Loucy (cell line): Measurements from ENCODE around the gene VAV2.

Source experiments
- H2AFZ ChIP-seq: fragments of 200-600 bp; sonication (generic); 2 replicates; pipeline ENCODE4 v1.6.0; 2016; ENCODE audit warnings: antibody characterized with exemption, mild to moderate bottlenecking, low read length, moderate library complexity
- H3F3A ChIP-seq: fragments of 200-600 bp; 2 replicates; pipeline ENCODE4 v1.6.0; 2016; ENCODE audit warnings: antibody characterized with exemption, low read depth, mild to moderate bottlenecking
- H3K27me3 ChIP-seq: fragments of 200-600 bp; sonication (generic); 2 replicates; pipeline ENCODE4 v1.6.1; 2014; ENCODE audit warnings: low read length, mild to moderate bottlenecking; ENCODE audit not compliant: insufficient read depth, poor library complexity, severe bottlenecking
- H3K36me3 ChIP-seq: fragments of 200-600 bp; sonication (generic); 2 replicates; pipeline ENCODE4 v1.6.1; 2016; ENCODE audit warnings: low read length; ENCODE audit not compliant: insufficient read depth
- H3K4me1 ChIP-seq: fragments of 200-600 bp; sonication (generic); 2 replicates; pipeline ENCODE4 v1.5.1; 2014; ENCODE audit warnings: low read length, mild to moderate bottlenecking; ENCODE audit not compliant: insufficient read depth, poor library complexity, severe bottlenecking
- H3K4me2 ChIP-seq: fragments of 200-600 bp; sonication (generic); 2 replicates; pipeline ENCODE4 v1.6.0; 2014; ENCODE audit warnings: antibody characterized with exemption, low read length, low read depth, mild to moderate bottlenecking; ENCODE audit not compliant: poor library complexity, severe bottlenecking
- H3K4me3 ChIP-seq: fragments of 200-600 bp; sonication (generic); 2 replicates; pipeline ENCODE4 v1.5.1; 2014; ENCODE audit warnings: low read length, mild to moderate bottlenecking, mixed read lengths; ENCODE audit not compliant: poor library complexity, severe bottlenecking
- H3K79me2 ChIP-seq: fragments of 200-600 bp; sonication (generic); 2 replicates; pipeline ENCODE4 v1.6.1; 2014; ENCODE audit warnings: low read length; ENCODE audit not compliant: insufficient read depth
- H3K9ac ChIP-seq: fragments of 200-600 bp; sonication (generic); 2 replicates; pipeline ENCODE4 v1.6.0; 2014; ENCODE audit warnings: mild to moderate bottlenecking, low read depth, low read length, moderate library complexity; ENCODE audit not compliant: poor library complexity, severe bottlenecking
- H3K9me2 ChIP-seq: fragments of 200-600 bp; sonication (generic); replicated peaks from 2 replicates; pipeline ENCODE4 v1.6.1; 2016; ENCODE audit warnings: low read depth, low read length, mixed read lengths
- H3K9me3 ChIP-seq: fragments of 200-600 bp; sonication (generic); 2 replicates; pipeline ENCODE4 v1.6.1; 2014; ENCODE audit warnings: mild to moderate bottlenecking, antibody characterized with exemption, low read length, low read depth; ENCODE audit not compliant: insufficient read depth
- H4K20me1 ChIP-seq: fragments of 200-600 bp; sonication (generic); 2 replicates; pipeline ENCODE4 v1.6.0; 2014; ENCODE audit warnings: antibody characterized with exemption, low read length, mild to moderate bottlenecking; ENCODE audit not compliant: insufficient read depth, poor library complexity, severe bottlenecking
- CTCF ChIP-seq: fragments of 200-600 bp; sonication (generic); conservative IDR thresholded peaks from 2 replicates; pipeline ENCODE4 v1.5.1; 2014; ENCODE audit warnings: mild to moderate bottlenecking, antibody characterized with exemption, low read length
- EZH2phosphoT487 ChIP-seq: fragments of 200-600 bp; IDR thresholded peaks from 2 replicates; pipeline ENCODE4 v1.6.1; 2018; ENCODE audit warnings: antibody characterized with exemption, mild to moderate bottlenecking, moderate library complexity, borderline replicate concordance

The VAV2 gene

DNA sequence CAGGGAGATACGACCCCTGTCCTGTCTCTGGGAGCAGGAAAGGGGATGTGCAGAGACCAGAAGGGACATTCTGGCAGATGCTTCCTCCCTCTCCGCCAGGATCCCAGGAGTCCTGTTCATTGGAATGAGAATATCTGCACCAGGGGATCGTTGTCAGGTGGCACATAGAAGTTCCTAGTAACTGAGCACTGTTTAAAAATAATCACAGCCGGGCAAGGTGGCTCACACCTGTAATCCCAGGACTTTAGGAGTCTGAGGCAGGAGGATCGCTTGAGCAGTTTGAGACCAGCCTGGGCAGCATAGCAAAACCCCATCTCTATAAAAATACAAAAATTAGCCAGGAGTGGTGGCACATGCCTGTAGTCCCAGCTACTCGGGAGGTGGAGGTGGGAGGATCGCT, 266.2 kb downstream of the VAV2 start:
- Histone ChIP-seq H3K79me2 (no peaks in the 10 kb centered on the region), H4K20me1 (no peaks in the 10 kb centered on the region), H3K36me3 (no peaks in the 10 kb centered on the region), H3K4me2 (no peak overlapping the region), H3K9me3 (no peaks in the 10 kb centered on the region), H3K4me3 (no peak overlapping the region), H3K9me2 (no peaks in the 10 kb centered on the region), H3K9ac (no peak overlapping the region), H2AFZ (no peak overlapping the region), H3K4me1 (peaks cover 15% of the 10 kb centered on the region), H3F3A (no peaks in the 10 kb centered on the region), H3K27me3 (no peaks in the 10 kb centered on the region)
- TF ChIP-seq CTCF, result no peak
- no peak for TF ChIP-seq EZH2phosphoT487

DNA sequence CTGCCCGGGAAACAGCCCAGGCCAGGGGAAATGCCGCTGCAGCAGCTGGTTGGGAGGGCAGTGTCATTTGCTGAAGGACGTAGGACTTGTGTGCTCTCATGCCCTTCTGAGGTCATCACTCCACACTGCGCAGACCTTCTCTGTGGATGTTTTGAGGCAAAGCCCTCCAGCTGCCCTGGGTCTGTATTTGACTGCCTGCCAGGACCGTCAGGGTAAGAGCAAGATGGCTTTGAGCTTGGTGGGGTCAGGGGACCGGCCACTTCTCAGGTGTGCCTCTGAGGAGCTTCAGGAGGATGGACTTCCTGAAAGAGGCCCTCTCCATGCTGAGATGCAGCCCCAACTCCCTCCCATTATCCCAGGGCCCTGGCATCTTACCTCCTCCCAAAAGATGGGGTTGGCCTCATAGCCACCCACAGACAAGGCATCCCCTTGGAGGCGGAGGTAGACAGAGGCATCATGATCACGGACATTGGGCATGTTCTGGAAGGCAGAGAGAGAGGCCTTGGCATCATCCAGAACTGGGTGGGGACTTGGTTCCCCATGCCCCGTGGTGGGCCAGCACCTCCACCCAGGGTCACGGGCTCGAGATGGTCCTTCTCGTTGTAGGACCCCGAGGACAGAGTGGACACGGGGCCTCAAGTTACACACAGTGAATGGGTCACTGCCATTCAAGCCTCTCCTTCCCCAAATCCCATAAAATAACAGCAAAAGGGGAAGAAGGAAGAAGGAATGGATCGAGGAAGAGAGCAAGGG, 273.4 kb downstream of the VAV2 start:
- Histone ChIP-seq H3K36me3 (no peaks in the 10 kb centered on the region), H2AFZ (no peak overlapping the region), H3K9ac (no peak overlapping the region), H3F3A (no peaks in the 10 kb centered on the region), H3K9me3 (no peaks in the 10 kb centered on the region), H3K4me1 (no peaks in the 10 kb centered on the region), H3K27me3 (no peaks in the 10 kb centered on the region), H3K9me2 (no peaks in the 10 kb centered on the region), H3K4me3 (no peak overlapping the region), H3K4me2 (no peak overlapping the region), H3K79me2 (no peaks in the 10 kb centered on the region), H4K20me1 (no peaks in the 10 kb centered on the region)
- no peak for TF ChIP-seq EZH2phosphoT487
- TF ChIP-seq CTCF, result no peak

DNA sequence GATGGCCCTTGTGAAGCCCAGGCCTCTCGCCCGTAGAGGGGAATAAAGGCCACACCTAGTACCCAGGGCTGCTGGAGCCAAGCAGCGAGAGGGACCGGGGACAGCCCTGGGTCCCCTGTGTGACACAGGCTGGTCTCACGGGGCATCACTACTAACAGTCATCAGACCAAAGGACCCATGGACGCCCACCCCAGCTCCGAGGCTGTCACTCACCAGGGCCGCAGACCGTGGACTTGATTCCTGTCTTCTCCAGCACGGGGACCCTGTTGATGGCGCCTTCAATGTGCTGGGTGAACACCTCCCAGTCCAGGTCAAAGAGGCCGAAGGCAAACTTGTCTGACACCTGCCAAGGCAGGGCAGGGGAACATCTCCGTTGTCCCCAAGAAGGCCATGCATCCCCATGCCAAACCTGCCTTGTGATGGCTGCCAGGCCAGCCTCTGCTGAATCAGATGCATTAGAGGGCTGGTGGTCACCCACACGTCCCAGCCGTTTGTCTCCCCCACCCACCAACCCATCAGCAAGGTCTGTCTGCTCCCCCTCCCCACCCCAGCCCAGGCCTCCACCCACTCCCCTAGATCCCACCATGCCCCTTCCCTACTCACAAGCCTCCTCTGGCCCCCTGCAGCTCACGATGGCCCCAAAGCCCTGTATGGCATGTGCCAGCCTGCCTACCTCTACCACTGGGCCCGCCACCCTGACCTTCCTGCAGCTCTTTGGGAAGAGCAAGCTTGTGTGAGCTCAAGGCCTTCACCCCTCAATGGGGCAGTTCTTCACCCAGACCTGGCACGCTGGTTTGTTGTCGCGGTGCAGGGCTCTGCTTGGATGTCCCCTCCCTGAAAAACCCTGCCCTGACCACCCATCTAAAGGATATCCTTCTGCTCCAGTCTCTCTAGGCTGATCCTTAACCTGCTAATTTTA, 274.8 kb downstream of the VAV2 start:
- Histone ChIP-seq H3K4me3 (no peak overlapping the region), H3K4me1 (no peaks in the 10 kb centered on the region), H4K20me1 (no peaks in the 10 kb centered on the region), H3K36me3 (no peaks in the 10 kb centered on the region), H3F3A (no peaks in the 10 kb centered on the region), H3K9me3 (no peaks in the 10 kb centered on the region), H2AFZ (no peak overlapping the region), H3K4me2 (no peak overlapping the region), H3K79me2 (no peaks in the 10 kb centered on the region), H3K9ac (no peak overlapping the region), H3K9me2 (no peaks in the 10 kb centered on the region), H3K27me3 (no peaks in the 10 kb centered on the region)
- TF ChIP-seq EZH2phosphoT487, result no peak
- no peak for TF ChIP-seq CTCF
